HG03439 (cell line): ENCODE results near the gene PSTPIP1.

Source experiments
- ATAC-seq: cut with Tn5 transposase; IDR thresholded peaks from one replicate; pipeline ENCODE4 v1.9.1; 2021; ENCODE audit warnings: mild to moderate bottlenecking, moderate library complexity; ENCODE audit not compliant: unreplicated experiment

Gene PSTPIP1

GRCh38 chr15:77017761-77018720 lies 23.1 kb downstream of the PSTPIP1 start:
- no peak for ATAC-seq

DNA sequence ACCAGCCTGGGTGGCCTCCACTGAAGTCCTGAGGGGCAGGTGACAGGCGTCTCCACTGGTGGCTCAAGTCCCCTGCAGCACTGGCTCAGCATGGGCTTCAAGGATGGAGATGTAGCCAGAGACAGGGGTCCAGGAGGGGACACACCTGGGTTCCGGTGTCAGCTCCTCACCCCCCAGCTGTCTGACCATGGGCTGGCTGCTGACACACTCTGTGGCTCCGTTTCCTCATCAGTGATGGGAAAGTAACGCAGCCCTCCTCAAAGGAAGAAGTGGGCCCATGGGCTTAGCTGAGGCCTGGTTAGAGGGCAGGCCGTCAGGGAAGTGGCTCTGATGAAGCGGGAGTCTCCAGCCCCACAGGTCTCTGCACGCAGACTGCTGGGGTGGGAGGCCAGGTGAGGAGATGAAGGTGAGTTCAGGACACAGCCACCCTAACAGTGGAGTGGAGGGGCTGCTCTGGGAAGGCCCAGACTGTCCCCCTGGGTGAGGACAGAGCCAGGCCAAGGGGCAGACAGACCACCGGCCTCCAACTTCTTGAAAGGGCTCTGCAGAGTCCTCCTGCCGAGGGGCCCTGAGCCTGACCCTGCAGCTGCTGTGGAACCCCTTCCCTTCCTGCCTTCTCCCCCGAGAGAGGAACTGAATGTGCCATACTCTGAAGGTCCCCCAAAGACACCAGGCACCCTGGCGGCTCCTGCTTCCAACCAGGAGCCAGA lies 24.0 kb downstream of the PSTPIP1 start:
- ATAC-seq: no peak

DNA sequence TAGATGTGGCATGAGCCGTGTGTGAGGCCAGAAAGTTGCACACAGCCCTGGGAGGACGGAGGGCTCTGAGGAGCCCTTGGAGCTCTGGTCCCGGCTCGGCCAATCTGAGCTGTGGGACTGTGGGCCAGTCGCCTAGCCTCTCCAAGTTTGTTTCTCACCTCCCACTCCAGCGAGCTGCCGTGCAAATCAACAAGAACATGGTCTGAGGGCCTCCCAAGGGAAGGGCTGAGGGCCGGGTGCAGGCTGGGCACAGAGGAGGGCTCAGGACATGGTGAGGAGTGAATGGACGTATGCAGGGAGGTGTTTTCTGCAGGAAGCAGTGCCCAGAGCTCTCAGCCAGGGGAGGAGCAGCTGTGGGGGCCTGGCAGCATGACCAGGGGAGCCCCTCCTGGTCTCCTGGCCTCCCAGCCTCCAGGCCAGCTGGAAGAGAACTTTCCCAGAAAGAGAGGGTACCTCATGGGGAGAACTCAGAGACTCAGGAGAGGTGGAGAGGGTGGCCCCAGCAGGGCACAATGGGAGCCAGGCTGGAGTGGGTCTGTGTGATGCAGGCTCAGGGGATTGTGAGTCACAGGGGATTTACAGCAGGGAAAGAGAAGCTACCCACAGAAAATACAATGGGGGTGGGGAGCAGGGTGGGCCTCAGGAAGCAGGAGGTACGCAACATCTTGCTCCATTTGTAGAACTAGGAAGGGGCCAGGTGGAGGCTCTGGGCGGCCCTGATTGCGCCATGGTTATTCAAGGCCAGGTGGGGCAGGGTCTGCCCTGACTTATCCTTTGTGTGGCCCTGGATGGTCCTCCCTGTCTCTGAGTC lies 24.8 kb downstream of the PSTPIP1 start:
- ATAC-seq: no peak

DNA sequence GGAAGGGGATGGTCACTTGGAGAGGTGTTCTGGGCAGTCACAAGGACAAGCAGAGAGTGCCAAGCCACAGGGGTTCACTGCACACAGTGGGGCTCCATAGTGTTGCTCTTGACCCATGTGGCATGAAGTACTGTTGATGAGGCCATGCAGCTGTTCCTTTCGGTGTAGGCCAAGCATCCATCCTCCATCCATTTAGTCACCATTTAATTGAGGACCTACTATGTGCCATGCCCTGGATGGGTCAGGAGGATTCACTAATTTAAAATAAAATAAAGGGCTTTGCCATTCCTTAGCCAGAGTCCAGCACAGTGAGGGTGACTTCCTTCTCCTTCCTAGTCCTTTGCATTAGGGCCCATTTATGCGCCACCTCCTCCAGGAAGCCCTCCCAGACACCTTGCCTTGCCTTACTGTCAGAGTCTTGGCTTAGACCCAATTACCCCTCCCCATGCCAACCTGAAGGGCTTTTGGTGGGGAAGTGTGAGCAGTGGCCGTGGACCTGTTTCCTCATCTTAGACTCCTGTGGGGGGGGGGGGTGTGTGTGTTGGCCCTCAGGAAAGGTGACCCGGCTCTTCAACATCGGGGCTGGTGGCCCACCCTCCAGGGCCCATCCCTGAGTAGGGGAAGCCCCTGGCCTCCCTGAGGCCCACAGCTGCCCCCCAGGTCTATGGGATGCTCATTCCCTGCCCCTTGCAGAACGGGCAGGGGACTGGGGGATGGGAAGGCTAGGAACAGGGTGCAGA lies 25.6 kb downstream of the PSTPIP1 start:
- no peak for ATAC-seq

- ATAC-seq: no peak
Observed at GRCh38 chr15:77021088-77021481, 26.2 kb downstream of the PSTPIP1 start.

DNA sequence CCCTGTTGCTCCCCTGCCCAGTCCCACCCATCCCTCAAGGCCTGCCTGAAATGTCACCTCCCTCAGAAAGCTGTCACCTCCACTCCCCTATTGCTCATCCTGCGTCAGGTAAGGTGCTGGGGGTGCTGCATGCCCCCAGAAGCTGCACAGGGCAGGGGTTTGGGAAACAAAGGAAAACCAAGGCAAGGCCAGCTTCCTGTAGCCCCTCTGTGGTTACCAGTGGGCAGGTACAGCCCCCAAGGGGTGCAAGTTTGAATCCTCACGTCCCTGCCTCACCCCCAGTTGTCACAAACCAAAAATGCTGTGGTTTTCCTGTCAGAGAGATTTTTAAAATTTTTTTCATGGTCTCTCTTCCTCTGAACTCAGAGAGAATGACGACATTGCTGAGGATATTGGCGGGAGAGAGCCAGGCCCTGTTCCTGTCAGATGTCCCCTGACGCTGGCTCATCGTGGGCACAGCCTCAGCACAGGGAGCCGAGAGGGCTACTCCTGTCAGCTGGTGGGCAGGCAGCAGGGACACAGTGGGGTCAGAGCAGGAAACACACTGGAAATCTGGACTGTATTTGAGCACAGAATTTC lies 27.0 kb downstream of the PSTPIP1 start:
- ATAC-seq: no peak

DNA sequence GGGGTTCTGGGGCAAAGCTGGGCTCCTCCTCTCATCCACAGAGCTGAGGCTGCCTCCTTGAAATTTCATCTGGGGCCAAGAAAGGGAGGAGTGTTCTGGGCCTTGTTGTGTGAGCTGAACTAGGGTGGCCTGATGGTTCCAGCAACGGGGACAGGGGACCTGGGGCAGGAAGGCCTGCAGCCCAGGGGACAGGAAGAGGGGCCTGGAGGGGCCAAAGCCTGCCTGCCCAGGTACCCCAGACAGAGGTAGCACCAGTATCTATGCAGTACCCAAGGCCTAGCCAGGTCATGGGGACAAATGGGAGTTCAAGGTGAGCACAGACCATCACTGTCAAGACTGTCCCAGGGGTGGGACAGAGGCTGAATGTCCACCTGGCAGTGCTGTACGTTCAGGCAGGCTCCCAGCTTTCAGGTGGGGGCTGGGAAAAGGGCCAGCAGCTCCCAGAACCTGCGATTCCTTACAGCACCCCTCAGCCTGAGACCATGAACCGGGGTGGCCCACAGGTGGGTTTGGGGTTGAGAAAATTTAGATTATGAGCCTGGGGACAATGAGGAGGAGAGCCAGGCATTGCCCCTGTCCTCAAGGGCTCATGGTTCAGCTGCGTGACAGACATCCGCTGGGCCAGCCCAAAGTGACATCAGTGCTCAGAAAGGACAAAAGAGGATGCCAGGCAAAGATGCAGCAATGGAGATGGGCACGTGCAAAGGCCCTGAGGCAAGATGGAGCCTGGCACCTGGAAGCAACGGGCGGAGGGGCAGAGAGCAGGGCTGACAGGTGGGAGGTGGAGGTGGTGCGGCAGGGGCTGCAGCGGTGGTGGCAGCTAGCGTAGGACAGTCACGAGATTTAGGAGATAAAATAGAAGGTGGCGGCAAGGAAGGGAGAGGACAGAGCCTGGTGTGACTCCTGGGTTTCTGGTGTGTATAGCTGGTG lies 28.0 kb downstream of the PSTPIP1 start:
- no peak for ATAC-seq

DNA sequence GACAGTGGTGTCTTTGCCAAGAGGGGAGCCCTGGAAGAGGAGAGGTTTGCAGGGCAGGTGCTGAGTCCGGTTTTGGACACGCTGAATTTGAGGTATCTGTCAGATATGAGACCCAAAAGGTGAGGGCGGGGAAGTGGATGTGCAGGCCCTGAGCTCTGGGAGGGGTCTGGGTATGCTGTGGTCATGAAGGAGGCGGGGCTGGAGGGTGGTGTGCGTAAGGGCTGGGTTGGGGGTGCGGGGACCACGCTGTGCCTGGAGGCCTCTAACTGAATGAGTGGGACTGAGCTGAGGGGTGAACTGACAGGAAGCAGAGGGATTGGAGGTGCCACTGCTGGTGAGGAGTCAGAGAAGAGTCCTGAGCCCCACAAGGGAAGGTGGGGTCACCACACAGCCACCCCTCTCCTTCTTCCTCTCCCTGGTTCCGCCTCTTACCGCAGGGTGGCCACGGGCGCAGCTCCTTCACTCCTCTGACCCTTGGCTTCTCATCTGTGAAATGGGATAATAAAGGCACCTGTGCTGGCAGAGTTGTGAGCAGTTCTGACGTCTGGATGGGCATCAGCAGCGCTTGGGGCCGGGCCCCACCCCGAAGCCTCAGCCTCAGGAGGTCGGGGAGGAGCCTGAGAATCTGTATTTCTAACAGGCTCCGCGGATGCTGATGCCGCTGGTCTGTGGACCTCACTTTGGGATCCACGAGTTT lies 28.8 kb downstream of the PSTPIP1 start:
- no peak for ATAC-seq

GRCh38 chr15:77024273-77025082 lies 29.6 kb downstream of the PSTPIP1 start:
- ATAC-seq: no peak

DNA sequence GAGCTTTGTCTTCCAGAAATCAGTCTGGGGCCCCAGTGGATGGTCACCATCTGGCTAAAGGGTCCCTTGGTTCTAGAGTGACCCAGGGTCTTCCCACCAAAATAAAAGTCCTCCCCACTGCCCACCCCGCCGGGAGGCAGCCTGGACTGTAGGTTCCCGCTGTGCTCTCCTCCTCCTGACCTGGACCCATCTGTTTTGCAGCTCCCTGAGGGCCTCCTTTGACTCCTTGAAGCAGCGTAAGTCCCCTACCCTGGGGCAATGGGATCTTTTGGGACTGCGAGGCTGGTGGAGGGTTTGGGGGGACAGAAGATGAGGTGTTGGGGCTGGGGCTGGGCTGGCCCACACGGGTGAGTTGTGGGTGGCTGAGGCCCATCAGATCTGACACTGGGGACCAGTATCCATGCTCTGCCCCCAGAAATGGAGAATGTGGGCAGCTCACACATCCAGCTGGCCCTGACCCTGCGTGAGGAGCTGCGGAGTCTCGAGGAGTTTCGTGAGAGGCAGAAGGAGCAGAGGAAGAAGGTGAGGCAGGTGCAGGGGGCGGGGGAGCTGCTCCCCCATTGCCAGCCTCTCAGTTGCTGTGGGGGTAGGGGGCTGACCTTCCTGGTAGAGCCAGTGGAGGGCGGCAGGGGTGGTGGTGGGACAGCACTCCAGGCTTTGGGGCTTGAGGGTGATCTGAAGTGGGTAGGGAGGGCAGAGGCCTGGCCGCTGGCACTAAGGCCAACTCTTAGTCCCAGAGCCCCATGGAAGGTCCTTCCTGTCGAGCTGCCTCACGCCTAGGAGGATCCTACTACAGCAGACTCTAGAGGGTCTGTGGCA lies 30.4 kb downstream of the PSTPIP1 start:
- ATAC-seq: no peak

DNA sequence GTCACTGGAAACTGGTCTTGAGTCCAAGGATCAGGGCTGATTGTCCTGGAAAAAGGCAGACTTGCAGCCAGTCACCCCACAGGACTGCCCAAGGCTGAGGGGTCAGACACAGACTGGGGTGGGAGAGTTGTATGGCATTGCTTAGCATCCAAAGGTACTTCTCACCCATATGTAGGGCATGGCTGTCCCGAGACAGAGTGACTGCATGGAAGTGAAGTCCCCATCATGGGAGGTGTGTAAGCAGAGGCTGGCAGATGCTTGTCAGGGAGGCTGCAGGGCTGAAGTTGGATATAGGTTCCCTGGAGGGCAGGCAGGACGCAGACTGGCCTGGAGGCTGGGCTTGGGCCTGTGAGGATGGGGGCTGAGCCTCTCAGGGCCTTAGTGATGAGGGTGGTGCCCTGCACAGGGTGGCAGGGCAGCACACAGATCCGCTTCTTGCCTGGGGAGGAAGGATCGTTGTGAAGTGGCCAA lies 31.1 kb downstream of the PSTPIP1 start:
- no peak for ATAC-seq

DNA sequence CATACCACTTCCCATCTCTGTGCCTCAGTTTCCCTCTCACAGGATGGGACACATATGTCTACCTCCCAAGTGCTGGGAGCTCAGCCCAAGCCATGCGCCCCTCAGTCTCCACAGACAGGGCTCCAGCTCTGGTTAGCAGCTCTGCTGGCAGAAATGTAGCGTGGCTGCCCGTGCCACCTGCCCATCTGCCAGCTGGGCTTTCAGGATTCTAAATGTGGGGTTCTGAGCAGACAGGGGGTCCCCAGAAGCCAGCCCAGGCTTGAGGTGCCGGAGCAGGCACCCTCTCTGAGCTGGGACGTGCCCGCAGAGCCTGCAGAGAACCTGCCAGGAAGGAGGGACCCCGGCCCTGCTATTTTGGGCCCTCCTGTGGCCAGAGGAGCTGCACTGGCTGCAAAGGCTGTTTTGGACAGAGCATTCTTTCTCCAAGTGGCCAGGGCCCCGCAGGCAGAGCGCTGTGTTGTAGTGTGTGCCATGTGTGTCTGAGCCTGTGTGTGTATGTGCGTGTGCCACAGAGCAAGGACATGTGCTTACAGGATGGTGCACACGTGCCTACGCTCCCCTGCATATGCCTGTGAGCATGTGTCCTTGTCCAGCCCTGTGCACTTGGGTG lies 31.7 kb downstream of the PSTPIP1 start:
- no peak for ATAC-seq

GRCh38 chr15:77027111-77027696 lies 32.3 kb downstream of the PSTPIP1 start:
- ATAC-seq: no peak

GRCh38 chr15:77027697-77028450 lies 32.9 kb downstream of the PSTPIP1 start:
- no peak for ATAC-seq

DNA sequence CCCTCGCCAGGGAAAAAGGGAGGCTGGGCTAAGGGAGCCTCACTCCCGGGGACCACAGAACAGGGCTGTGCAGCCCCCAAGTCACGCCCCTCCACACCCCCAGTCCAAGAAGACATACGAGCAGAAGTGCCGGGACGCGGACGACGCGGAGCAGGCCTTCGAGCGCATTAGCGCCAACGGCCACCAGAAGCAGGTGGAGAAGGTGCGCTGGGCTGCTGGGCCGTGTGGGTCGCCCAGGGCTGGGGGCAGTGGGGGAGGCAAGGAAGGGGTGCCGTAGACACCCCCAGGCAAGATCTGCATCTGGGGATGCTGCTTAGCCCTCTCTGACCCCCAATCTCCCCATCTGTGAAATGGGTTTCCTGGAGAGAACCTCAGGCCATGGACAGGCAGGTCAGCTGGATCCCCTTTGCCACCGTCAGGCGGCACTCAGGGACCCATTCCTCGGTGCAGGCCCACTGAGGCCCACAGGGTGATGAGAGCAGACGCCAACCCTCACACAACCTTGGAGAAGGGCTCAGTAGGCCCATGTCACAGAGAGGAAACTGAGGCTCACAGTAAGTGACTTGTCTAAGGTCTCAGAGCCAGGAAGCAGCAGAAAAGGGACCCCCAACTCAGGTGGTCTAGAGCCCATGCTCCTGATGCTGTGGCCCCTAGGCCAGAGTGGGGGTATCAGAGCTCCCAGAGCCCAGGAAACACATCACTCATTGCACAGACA lies 33.7 kb downstream of the PSTPIP1 start:
- ATAC-seq: no peak
